Mononuclear cell (primary cell): ENCODE measurements around the gene DNAH1. TPM values are rescaled to one million over a fixed set of nuclear protein-coding genes. Genes with fewer than 3 reads are reported as not detected.

Experiments used
- H3K27me3 ChIP-seq: 2 replicates; pipeline ENCODE4 v1.6.0; 2011; ENCODE audit warnings: low read length, control low read depth; ENCODE audit not compliant: insufficient read depth
- H3K4me1 ChIP-seq: 2 replicates; pipeline ENCODE4 v1.5.1; 2011; ENCODE audit warnings: mild to moderate bottlenecking, low read length, control low read depth; ENCODE audit not compliant: insufficient read depth
- H3K4me3 ChIP-seq: 2 replicates; pipeline ENCODE4 v1.5.1; 2011; ENCODE audit warnings: mild to moderate bottlenecking, low read length, moderate library complexity
- H3K9me3 ChIP-seq: 2 replicates; pipeline ENCODE4 v1.5.1; 2011; ENCODE audit warnings: low read depth, mild to moderate bottlenecking, control low read depth, low read length
- total RNA-seq: library from RNA; depleted of rRNA; stranded (reverse); fragments of >200 nt; gene quantifications from one replicate; pipeline ENCODE4 v1.2.3, GENCODE V29; 2012

Gene DNAH1
- total RNA-seq, 1 donor: 20.9 TPM

- Histone ChIP-seq H3K27me3 (no peaks in the 10 kb centered on the region), H3K4me1 (no peaks in the 10 kb centered on the region), H3K4me3 (no peak overlapping the region), H3K9me3 (no peaks in the 10 kb centered on the region)
Measured at GRCh38 chr3:52352566-52352965, 36.4 kb downstream of the DNAH1 start.

- no peak overlapping the region for H3K4me3 ChIP-seq
- no peaks in the 10 kb centered on the region for H3K27me3 ChIP-seq
- no peaks in the 10 kb centered on the region for H3K9me3 ChIP-seq
- no peaks in the 10 kb centered on the region for H3K4me1 ChIP-seq
Measured at GRCh38 chr3:52353291-52353855, 37.3 kb downstream of the DNAH1 start.

- no peaks in the 10 kb centered on the region for H3K27me3 ChIP-seq
- H3K4me1 ChIP-seq: no peaks in the 10 kb centered on the region
- H3K9me3 ChIP-seq: no peaks in the 10 kb centered on the region
- no peak overlapping the region for H3K4me3 ChIP-seq
Measured at GRCh38 chr3:52354676-52355075, 38.6 kb downstream of the DNAH1 start.

GRCh38 chr3:52355526-52355925 is 39.4 kb downstream of the DNAH1 start:
- no peaks in the 10 kb centered on the region for H3K4me1 ChIP-seq
- no peaks in the 10 kb centered on the region for H3K27me3 ChIP-seq
- no peaks in the 10 kb centered on the region for H3K9me3 ChIP-seq
- no peak overlapping the region for H3K4me3 ChIP-seq

GRCh38 chr3:52356126-52356525 is 40.0 kb downstream of the DNAH1 start:
- Histone ChIP-seq H3K4me1 (no peaks in the 10 kb centered on the region), H3K9me3 (no peaks in the 10 kb centered on the region), H3K4me3 (no peak overlapping the region)

GRCh38 chr3:52357151-52358080 is 41.3 kb downstream of the DNAH1 start:
- Histone ChIP-seq H3K27me3 (no peaks in the 10 kb centered on the region), H3K4me1 (no peaks in the 10 kb centered on the region), H3K9me3 (no peaks in the 10 kb centered on the region), H3K4me3 (no peak overlapping the region)

More at GRCh38 chr3:52356126-52356525, 40.0 kb downstream of the DNAH1 start:
- no peaks in the 10 kb centered on the region for H3K27me3 ChIP-seq

GRCh38 chr3:52358362-52358940 is 42.3 kb downstream of the DNAH1 start:
- no peaks in the 10 kb centered on the region for H3K9me3 ChIP-seq
- H3K4me3 ChIP-seq: no peak overlapping the region
- H3K27me3 ChIP-seq: no peaks in the 10 kb centered on the region
- no peaks in the 10 kb centered on the region for H3K4me1 ChIP-seq

- Histone ChIP-seq H3K4me1 (no peaks in the 10 kb centered on the region), H3K27me3 (no peaks in the 10 kb centered on the region), H3K9me3 (no peaks in the 10 kb centered on the region), H3K4me3 (no peak overlapping the region)
Measured at GRCh38 chr3:52359116-52359855, 43.2 kb downstream of the DNAH1 start.

GRCh38 chr3:52361011-52361410 is 44.9 kb downstream of the DNAH1 start:
- H3K27me3 ChIP-seq: no peaks in the 10 kb centered on the region
- H3K9me3 ChIP-seq: no peaks in the 10 kb centered on the region
- H3K4me3 ChIP-seq: no peak overlapping the region
- H3K4me1 ChIP-seq: no peaks in the 10 kb centered on the region

GRCh38 chr3:52361454-52361853 is 45.3 kb downstream of the DNAH1 start:
- H3K9me3 ChIP-seq: no peaks in the 10 kb centered on the region
- H3K4me3 ChIP-seq: no peak overlapping the region
- H3K4me1 ChIP-seq: no peaks in the 10 kb centered on the region
- no peaks in the 10 kb centered on the region for H3K27me3 ChIP-seq

GRCh38 chr3:52361898-52362297 is 45.8 kb downstream of the DNAH1 start:
- Histone ChIP-seq H3K27me3 (no peaks in the 10 kb centered on the region), H3K9me3 (no peaks in the 10 kb centered on the region), H3K4me3 (no peak overlapping the region), H3K4me1 (no peaks in the 10 kb centered on the region)

GRCh38 chr3:52364322-52365035 is 48.4 kb downstream of the DNAH1 start:
- Histone ChIP-seq H3K9me3 (no peaks in the 10 kb centered on the region), H3K4me3 (no peak overlapping the region)

GRCh38 chr3:52366527-52366926 is 50.4 kb downstream of the DNAH1 start:
- Histone ChIP-seq H3K4me1 (no peaks in the 10 kb centered on the region), H3K9me3 (no peaks in the 10 kb centered on the region), H3K4me3 (no peak overlapping the region), H3K27me3 (no peaks in the 10 kb centered on the region)

More at GRCh38 chr3:52364322-52365035, 48.4 kb downstream of the DNAH1 start:
- H3K27me3 ChIP-seq: no peaks in the 10 kb centered on the region
- no peaks in the 10 kb centered on the region for H3K4me1 ChIP-seq
